Chondrocyte (in vitro differentiated cells): ENCODE data around the gene CAMSAP2. TPM values are rescaled to one million over a fixed set of nuclear protein-coding genes. Genes with fewer than 3 reads are reported as not detected.

Source experiments
- DNase-seq: peaks from one replicate; pipeline ENCODE4 v3.0.0; 2021; ENCODE audit warnings: mixed read lengths, low spot score
- H3K27ac Mint-ChIP-seq: one replicate; pipeline ENCODE4 v1.8.0; 2021; ENCODE audit warnings: mild to moderate bottlenecking, moderate library complexity, mixed read lengths; ENCODE audit not compliant: unreplicated experiment
- H3K27me3 Mint-ChIP-seq: 2 replicates; pipeline ENCODE4 v1.8.0; 2021; ENCODE audit warnings: low read depth, mixed read lengths
- H3K36me3 Mint-ChIP-seq: 2 replicates; pipeline ENCODE4 v1.8.0; 2021; ENCODE audit warnings: low read depth, mixed read lengths
- H3K4me1 Mint-ChIP-seq: 2 replicates; pipeline ENCODE4 v1.8.0; 2021; ENCODE audit warnings: low read depth, mild to moderate bottlenecking, mixed read lengths
- H3K4me3 Mint-ChIP-seq: one replicate; pipeline ENCODE4 v1.8.0; 2021; ENCODE audit warnings: mild to moderate bottlenecking, moderate library complexity, mixed read lengths; ENCODE audit not compliant: unreplicated experiment
- H3K9me3 Mint-ChIP-seq: 2 replicates; pipeline ENCODE4 v1.8.0; 2021; ENCODE audit warnings: low read depth, mixed read lengths
- total RNA-seq: library from RNA; stranded (reverse); gene quantifications from 3 replicates; pipeline ENCODE4 v1.2.1, GENCODE V29; 2021
- TF ChIP-seq, protein P1 (sequence below): fragments of 200-600 bp; sonication (generic); IDR thresholded peaks from 2 replicates; pipeline ENCODE4 v1.5.0; 2021; ENCODE audit warnings: antibody characterized with exemption, mild to moderate bottlenecking, moderate library complexity

Gene CAMSAP2
- total RNA-seq, 1 donor from 2014 or later, result 51.8 TPM

DNA sequence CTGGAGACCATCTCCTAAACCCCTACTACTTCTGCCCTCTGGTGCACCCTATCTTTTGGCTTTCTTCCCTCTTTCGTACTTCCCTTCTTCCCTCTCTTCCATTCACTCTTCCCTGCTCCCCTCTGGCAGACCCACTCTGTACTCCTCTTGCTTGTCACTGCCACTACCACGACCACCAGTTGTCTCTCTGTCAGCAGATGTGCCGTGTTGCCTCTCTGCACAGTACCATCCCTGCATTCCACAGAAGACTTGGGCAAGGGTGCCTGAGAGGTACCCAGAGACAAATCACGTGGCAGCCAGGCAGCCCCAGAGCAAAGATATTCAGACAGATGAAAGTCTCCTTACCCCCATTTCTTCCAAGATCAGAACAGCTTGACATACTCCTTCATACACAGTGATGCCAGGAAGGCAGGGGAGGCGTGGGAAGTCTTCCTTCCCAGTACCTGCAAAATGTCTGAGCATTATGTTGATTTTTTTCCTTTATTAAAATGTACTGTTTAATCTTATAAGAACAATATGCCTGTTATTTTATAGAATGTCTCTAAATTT is 15.0 kb downstream of the CAMSAP2 start:
- TF ChIP-seq, protein P1, sequence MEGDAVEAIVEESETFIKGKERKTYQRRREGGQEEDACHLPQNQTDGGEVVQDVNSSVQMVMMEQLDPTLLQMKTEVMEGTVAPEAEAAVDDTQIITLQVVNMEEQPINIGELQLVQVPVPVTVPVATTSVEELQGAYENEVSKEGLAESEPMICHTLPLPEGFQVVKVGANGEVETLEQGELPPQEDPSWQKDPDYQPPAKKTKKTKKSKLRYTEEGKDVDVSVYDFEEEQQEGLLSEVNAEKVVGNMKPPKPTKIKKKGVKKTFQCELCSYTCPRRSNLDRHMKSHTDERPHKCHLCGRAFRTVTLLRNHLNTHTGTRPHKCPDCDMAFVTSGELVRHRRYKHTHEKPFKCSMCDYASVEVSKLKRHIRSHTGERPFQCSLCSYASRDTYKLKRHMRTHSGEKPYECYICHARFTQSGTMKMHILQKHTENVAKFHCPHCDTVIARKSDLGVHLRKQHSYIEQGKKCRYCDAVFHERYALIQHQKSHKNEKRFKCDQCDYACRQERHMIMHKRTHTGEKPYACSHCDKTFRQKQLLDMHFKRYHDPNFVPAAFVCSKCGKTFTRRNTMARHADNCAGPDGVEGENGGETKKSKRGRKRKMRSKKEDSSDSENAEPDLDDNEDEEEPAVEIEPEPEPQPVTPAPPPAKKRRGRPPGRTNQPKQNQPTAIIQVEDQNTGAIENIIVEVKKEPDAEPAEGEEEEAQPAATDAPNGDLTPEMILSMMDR, result no peak
- no peak overlapping the region for H3K27ac Mint-ChIP-seq

DNA sequence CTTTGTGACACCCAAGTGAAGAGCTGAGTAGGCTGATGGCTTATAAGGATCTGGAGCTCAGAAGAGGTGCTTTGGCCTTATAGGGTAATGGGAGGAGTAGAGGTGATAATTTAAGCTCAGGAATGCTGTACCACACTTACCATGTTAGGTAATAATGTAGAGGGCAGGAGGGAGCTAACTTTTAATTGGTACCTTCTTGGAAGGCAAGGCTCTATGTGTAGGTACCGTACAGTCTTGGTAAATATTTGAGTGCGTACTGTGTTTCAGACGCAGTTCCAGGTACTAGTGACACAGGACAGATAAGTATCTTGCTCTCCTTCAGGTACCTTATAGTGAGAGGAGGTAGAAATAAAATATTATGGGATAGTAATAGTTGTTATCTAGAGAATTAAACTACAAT is 16.8 kb downstream of the CAMSAP2 start:
- H3K27me3 Mint-ChIP-seq, result no peaks in the 10 kb centered on the region
- H3K4me1 Mint-ChIP-seq, result peaks cover 40% of the 10 kb centered on the region
- H3K36me3 Mint-ChIP-seq, result peaks cover 3% of the 10 kb centered on the region

More for the DNA sequence above, 15.0 kb downstream of the CAMSAP2 start:
- Mint-ChIP-seq H3K27me3 (no peaks in the 10 kb centered on the region), H3K36me3 (peaks cover 3% of the 10 kb centered on the region), H3K4me1 (peaks cover 40% of the 10 kb centered on the region), H3K4me3 (no peak overlapping the region), H3K9me3 (no peaks in the 10 kb centered on the region)
- no peak for DNase-seq

DNA sequence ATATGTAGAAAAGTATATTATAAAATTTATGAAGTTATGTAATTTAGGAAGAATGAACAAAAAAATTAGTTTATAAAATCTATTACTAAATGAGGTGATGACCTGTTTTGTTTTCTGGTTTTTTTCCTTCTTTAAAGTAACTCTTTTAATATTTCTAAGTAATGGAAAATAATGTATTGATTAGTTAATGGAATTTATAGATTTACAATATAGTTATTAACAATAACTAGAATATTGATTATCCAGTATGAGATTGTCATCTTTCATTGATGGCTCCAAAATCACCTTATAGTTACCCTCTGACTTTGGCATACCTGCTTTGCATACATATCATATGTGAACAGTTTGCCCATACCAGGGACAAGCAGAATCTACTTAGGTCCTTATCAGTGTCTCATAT is 23.4 kb downstream of the CAMSAP2 start:
- TF ChIP-seq, protein P1, result no peak
- Mint-ChIP-seq H3K4me1 (peaks cover 20% of the 10 kb centered on the region), H3K4me3 (no peak overlapping the region), H3K36me3 (peaks cover 11% of the 10 kb centered on the region), H3K27me3 (no peaks in the 10 kb centered on the region), H3K9me3 (no peaks in the 10 kb centered on the region), H3K27ac (no peak overlapping the region)
- DNase-seq, result no peak

More for the DNA sequence above, 16.8 kb downstream of the CAMSAP2 start:
- TF ChIP-seq, protein P1, result no peak
- no peak overlapping the region for H3K27ac Mint-ChIP-seq
- no peak overlapping the region for H3K4me3 Mint-ChIP-seq
- H3K9me3 Mint-ChIP-seq, result no peaks in the 10 kb centered on the region
- no peak for DNase-seq

DNA sequence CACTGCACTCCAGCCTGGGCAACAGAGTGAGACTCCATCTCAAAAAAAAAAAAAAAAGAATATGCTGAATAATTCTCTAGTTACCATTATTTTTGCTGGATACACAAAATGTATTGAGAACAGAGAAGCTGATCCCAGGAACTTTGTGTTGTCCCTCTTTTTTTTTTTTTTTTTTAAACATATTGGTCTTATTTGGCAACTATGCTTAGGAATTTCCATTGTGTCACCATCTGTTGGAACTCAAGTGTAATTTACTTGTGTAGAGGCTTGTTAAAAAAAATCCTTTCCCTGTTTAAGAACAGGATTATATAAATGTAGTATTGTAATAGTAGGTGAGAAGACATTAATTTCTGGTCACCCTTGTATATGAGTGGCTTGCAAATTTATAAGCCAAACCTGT is 28.6 kb downstream of the CAMSAP2 start:
- Mint-ChIP-seq H3K27me3 (no peaks in the 10 kb centered on the region), H3K36me3 (peaks cover 22% of the 10 kb centered on the region), H3K9me3 (no peaks in the 10 kb centered on the region), H3K27ac (no peak overlapping the region), H3K4me1 (peaks cover 5% of the 10 kb centered on the region), H3K4me3 (no peak overlapping the region)
- TF ChIP-seq, protein P1, result no peak
- no peak for DNase-seq

DNA sequence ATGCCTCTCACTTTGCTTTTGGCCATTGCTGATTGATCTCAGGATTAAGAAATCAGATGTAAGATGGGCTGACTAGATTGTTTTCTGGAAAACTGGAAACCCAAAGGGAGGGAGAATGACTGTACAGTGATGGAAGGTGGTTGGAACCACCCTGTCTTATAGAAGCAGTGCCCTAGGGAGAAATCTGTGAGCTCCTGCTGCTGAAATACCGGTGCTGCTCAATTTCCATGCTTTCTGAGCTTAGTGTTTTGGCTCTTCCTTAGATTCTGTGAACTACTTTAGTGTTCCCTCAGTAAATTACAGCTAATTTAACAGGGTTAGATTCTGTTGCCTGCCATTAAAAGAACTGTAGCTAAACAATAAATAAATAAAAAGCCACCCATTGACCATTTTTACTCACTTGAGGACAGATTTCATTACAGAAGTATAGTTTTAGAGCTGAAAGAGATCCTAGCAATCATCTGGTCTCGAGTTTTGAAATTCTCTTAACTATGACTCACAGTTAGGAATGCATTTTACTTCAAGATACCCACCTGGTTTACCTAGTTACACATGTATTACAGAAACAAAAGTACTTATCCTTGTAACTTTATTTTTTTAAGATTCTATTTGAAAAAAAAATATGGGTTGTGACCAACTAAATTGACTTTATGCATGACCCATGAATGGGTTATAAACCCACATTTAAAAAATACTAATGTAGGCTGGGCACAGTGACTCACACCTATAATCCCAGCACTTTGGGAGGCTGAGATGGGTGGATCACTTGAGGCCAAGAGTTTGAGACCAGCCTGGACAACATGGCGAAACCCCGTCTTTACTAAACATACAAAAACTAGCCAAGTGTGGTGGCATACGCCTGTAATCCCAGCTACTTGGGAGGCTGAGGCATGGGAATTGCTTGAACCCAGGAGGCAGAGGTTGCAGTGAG is 33.2 kb downstream of the CAMSAP2 start:
- TF ChIP-seq, protein P1, result no peak
- Mint-ChIP-seq H3K4me1 (peaks cover 22% of the 10 kb centered on the region), H3K4me3 (no peak overlapping the region), H3K36me3 (peaks cover 19% of the 10 kb centered on the region), H3K9me3 (no peaks in the 10 kb centered on the region), H3K27me3 (no peaks in the 10 kb centered on the region), H3K27ac (no peak overlapping the region)
- no peak for DNase-seq
